NT2/D1 (cell line): Measurements from ENCODE around the gene C1orf159.

Experiments
- DNase-seq: peaks from one replicate; pipeline ENCODE4 v3.0.0-alpha.2; 2011; ENCODE audit warnings: low read depth, low spot score
- H3K27me3 ChIP-seq: 2 replicates; pipeline ENCODE4 v1.6.0; 2011; ENCODE audit warnings: mild to moderate bottlenecking; ENCODE audit not compliant: insufficient read length, insufficient read depth
- H3K36me3 ChIP-seq: 2 replicates; pipeline ENCODE4 v1.6.1; 2011; ENCODE audit warnings: mild to moderate bottlenecking, low read length, mixed read lengths; ENCODE audit not compliant: insufficient read depth, insufficient read length
- H3K4me1 ChIP-seq: 2 replicates; pipeline ENCODE4 v1.5.1; 2011; ENCODE audit not compliant: insufficient read depth, insufficient read length
- H3K4me3 ChIP-seq: 2 replicates; pipeline ENCODE4 v1.5.1; 2011; ENCODE audit warnings: low read depth; ENCODE audit not compliant: insufficient read length
- H3K9ac ChIP-seq: 2 replicates; pipeline ENCODE4 v1.6.0; 2011; ENCODE audit warnings: low read depth; ENCODE audit not compliant: insufficient read length
- H3K9me3 ChIP-seq: 2 replicates; pipeline ENCODE4 v1.5.1; 2011; ENCODE audit warnings: mild to moderate bottlenecking, low read length; ENCODE audit not compliant: insufficient read depth
- SUZ12 ChIP-seq: IDR thresholded peaks from 2 replicates; pipeline ENCODE4 v1.6.1; 2011; ENCODE audit not compliant: insufficient read length, insufficient read depth; ENCODE audit errors: extremely low read depth
- YY1 ChIP-seq: IDR thresholded peaks from 2 replicates; pipeline ENCODE4 v1.6.1; 2011; ENCODE audit not compliant: insufficient read length, insufficient read depth
- ZNF274 ChIP-seq: IDR thresholded peaks from 2 replicates; pipeline ENCODE4 v1.6.1; 2011; ENCODE audit warnings: mild to moderate bottlenecking, low read depth, low read length

C1orf159 gene

GRCh38 chr1:1136547-1137230 lies 20.8 kb upstream of the C1orf159 start:
- Histone ChIP-seq H3K9me3 (no peaks in the 10 kb centered on the region), H3K27me3 (no peaks in the 10 kb centered on the region), H3K36me3 (no peaks in the 10 kb centered on the region), H3K4me1 (peaks cover 7% of the 10 kb centered on the region), H3K9ac (no peak overlapping the region), H3K4me3 (no peak overlapping the region)
- TF ChIP-seq ZNF274, result no peak
- no peak for DNase-seq

DNA sequence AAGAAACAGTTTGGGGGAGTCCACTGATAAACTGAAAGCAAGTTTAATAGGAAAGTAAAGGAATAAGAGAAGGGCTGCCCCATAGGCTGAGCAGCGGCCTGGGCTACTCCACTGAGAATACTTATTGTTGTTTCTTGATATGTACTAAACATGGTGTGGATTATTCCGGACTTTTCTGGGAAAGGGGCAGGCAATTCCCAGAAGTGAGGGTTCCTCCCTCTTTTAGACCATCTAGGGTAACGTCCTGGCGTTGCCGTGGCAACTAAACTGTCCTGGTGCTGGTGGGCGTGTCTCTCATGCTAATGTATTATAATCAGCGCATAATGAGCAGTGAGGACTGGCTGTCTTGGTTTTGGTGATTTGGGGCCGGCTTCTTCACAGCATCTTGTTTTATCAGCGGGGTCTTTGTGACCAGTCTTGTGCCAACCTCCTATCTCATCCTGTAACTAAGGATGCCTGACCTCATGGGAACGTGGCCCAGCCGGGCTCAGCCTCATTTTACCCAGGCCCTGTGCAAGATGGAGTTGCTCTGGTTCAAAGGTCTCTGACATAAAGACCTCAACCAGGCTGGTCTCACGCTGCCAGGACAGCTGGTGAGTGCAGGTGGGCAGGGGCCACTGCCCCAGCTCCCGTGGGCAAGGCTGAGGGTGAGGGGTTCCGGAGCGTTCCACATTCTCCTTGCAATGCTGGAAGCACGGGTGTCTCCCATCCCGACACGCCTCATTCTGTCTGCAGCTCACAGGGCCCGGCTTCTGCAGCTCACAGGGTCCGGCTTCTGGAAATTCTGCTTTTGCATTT lies 19.6 kb upstream of the C1orf159 start:
- H3K9ac ChIP-seq, result no peak overlapping the region
- H3K4me1 ChIP-seq, result peaks cover 4% of the 10 kb centered on the region
- no peak overlapping the region for H3K4me3 ChIP-seq
- no peak for DNase-seq
- no peaks in the 10 kb centered on the region for H3K27me3 ChIP-seq
- TF ChIP-seq YY1 (no peak), ZNF274 (no peak), SUZ12 (no peak)
- H3K9me3 ChIP-seq, result no peaks in the 10 kb centered on the region
- H3K36me3 ChIP-seq, result no peaks in the 10 kb centered on the region

DNA sequence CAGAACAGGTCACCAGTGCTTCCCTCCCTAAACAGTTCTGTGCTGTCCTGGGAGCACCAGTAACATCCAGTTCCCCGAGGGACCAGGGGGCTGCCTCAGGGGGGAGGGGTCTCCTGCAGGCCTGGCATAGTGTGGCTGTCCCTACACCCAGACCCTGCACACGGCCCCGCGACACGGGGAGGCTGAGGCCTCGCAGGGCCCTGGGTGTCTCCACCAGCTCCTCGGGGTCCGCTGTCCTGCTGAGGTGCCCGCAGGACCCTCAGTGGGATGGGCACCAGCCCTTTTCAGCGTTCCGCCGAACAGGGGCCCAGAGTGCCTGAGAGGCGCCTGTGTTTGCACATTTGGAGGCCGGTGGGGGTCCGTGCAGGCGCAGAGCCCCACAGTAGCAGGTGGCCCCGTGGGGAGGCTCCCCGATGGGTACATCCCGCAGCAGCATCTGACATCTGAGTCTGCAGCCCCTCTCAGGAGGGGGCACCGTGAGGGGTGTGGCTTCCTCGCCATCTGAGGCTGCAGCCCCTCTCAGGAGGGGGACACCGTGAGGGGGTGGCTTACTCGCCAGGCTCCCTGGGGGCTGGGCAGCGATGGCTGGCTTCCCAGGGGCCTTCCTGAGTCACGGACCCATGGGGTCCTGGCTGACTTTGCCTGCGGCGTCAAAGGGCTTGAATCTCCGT lies 18.5 kb upstream of the C1orf159 start:
- Histone ChIP-seq H3K9ac (no peak overlapping the region), H3K4me1 (peaks cover 3% of the 10 kb centered on the region), H3K9me3 (no peaks in the 10 kb centered on the region), H3K27me3 (no peaks in the 10 kb centered on the region), H3K36me3 (no peaks in the 10 kb centered on the region), H3K4me3 (no peak overlapping the region)
- no peak for DNase-seq
- TF ChIP-seq SUZ12 (no peak), YY1 (no peak), ZNF274 (no peak)

DNA sequence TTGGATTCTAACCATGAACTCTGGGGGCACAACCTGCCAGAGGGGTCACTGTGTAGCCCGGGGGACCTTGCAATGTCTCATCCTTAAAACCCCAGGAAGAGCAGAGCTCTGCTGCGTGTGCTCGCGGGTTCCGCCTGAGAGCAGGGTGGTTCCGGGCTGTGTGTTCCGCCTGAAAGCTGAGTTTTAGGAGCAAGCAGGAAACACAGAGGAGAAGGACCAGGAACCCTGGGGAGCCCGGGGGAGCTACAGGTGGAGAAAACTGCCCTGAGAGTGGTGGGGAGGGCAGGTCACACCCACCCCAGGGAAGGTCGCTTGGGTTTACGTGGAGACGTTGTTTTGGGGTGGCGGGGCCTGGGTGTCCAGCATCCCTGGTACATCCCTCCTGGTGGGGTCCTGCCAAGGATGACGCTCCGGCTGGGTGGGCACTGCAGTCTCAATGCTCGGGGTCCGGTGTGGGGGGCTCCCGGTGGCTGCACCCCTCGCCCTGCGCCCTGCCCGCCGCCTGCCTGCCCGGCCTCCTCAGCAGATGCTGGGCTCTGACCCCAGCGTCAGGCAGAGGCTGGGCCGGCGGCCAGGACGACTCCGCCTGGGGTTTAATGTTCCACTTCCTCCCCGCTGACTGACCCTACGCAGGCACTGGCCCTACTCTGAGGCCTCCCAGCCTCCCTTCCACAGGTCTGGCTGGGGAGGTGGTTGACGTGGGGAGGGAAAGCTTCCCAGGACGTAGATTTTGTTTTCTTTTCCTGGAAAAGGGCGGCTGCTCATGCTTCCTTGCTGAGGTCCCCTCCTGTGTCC lies 17.3 kb upstream of the C1orf159 start:
- H3K9me3 ChIP-seq, result no peaks in the 10 kb centered on the region
- TF ChIP-seq SUZ12 (no peak), YY1 (no peak), ZNF274 (no peak)
- H3K36me3 ChIP-seq, result no peaks in the 10 kb centered on the region
- no peak overlapping the region for H3K9ac ChIP-seq
- no peak for DNase-seq
- no peaks in the 10 kb centered on the region for H3K4me1 ChIP-seq
- H3K27me3 ChIP-seq, result no peaks in the 10 kb centered on the region
- H3K4me3 ChIP-seq, result no peak overlapping the region

- Histone ChIP-seq H3K27me3 (no peaks in the 10 kb centered on the region), H3K9ac (no peak overlapping the region), H3K4me1 (no peaks in the 10 kb centered on the region), H3K9me3 (no peaks in the 10 kb centered on the region), H3K4me3 (no peak overlapping the region), H3K36me3 (no peaks in the 10 kb centered on the region)
- TF ChIP-seq YY1 (no peak), ZNF274 (no peak), SUZ12 (no peak)
- no peak for DNase-seq
Measured at GRCh38 chr1:1132042-1132950, 16.4 kb upstream of the C1orf159 start.

DNA sequence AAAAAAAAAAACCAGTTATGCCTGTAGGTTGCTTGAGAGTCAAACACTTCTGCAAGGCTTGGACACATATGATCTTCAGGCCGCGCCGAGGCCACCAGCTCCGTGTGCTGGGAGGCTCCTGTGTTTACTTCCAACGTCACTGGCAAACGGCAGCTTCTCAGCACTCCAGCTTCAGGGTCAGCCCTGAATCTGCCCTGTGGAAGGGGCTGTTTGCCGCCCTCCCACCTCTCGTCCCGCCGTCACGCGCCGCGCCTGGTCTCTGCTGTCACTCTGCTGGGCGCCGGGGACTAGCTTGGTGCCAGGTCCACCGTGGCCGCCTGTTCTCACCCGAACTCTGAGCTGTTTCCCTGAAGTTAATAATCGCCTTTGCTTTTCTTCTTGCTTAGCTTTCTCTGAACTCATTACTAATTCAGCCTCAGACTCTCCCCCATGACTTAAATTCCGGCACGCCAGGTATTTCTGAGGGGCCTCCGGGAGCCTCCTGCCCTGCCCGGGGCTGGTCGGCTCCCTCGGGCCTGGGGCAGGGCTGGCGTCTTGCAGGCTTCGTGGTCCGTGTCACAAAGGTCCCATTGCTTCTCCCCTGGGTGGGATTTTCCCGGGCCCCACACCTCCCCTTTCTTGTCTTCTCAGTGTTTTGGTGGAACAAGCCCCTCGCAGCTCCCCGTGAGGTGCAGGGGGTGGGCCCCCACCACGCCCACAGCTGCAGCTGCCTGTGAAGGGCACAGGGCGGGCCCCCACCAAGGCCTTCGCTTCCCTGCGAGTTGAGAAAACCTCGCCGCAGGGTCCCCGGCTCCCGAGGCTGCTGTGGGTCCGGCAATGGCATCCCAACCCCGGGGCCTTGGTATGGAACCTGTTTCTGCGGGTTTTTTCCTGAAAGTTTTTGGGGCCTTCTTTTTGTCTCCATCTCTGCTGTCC lies 14.6 kb upstream of the C1orf159 start:
- no peak for DNase-seq
- Histone ChIP-seq H3K4me1 (no peaks in the 10 kb centered on the region), H3K36me3 (no peaks in the 10 kb centered on the region), H3K27me3 (no peaks in the 10 kb centered on the region), H3K4me3 (no peak overlapping the region), H3K9ac (no peak overlapping the region), H3K9me3 (no peaks in the 10 kb centered on the region)
- TF ChIP-seq YY1 (no peak), SUZ12 (no peak), ZNF274 (no peak)
